Subcutaneous adipose tissue (tissue), 4 donors: Measurements from ENCODE around the gene RNF39. TPM values are rescaled to one million over a fixed set of nuclear protein-coding genes. Genes with fewer than 3 reads are reported as not detected.

Experiments used
- CTCF ChIP-seq: fragments of 450-650 bp; IDR thresholded peaks from one replicate; pipeline ENCODE4 v1.5.1; 2016; ENCODE audit warnings: low read depth, mild to moderate bottlenecking, control low read depth, antibody characterized with exemption, moderate library complexity
- total RNA-seq, 4 donors: library from RNA; depleted of rRNA; stranded (reverse); fragments of >200 nt; gene quantifications; one replicate each; pipeline ENCODE4 v1.1.0, GENCODE V29; 2016

RNF39 gene
- total RNA-seq, 4 donors from 2014 or later: not detected

- no peak for TF ChIP-seq CTCF
Observed at GRCh38 chr6:30073489-30074235, 1.9 kb downstream of the RNF39 start.

- TF ChIP-seq CTCF: no peak
Observed at GRCh38 chr6:30071858-30072257, 3.7 kb downstream of the RNF39 start.

- no peak for TF ChIP-seq CTCF
Observed at GRCh38 chr6:30071081-30071818, 4.3 kb downstream of the RNF39 start.

- no peak for TF ChIP-seq CTCF
Observed at GRCh38 chr6:30067460-30068139, 8.0 kb downstream of the RNF39 start.

- no peak for TF ChIP-seq CTCF
Observed at GRCh38 chr6:30066577-30067459, 8.8 kb downstream of the RNF39 start, which contains the start of gene PPP1R11. Gene PPP1R11 (plus strand): TSS chr6:30067198. CDS start chr6:30067411, 213 bp downstream.

GRCh38 chr6:30066082-30066481 is 9.5 kb downstream of the RNF39 start:
- TF ChIP-seq CTCF: no peak
